GM23248 (cell line): ENCODE results near the gene TBC1D8.

Source experiments
- EZH2 ChIP-seq: fragments of 200-600 bp; sonication (generic); IDR thresholded peaks from 2 replicates; pipeline ENCODE4 v1.6.1; 2018; ENCODE audit warnings: antibody characterized with exemption, mild to moderate bottlenecking; ENCODE audit not compliant: insufficient read depth, poor library complexity, severe bottlenecking
- EZH2phosphoT487 ChIP-seq: fragments of 200-600 bp; sonication (generic); IDR thresholded peaks from 2 replicates; pipeline ENCODE4 v1.6.1; 2018; ENCODE audit warnings: antibody characterized with exemption, moderate library complexity, mild to moderate bottlenecking, low read depth; ENCODE audit not compliant: insufficient read depth

DNA sequence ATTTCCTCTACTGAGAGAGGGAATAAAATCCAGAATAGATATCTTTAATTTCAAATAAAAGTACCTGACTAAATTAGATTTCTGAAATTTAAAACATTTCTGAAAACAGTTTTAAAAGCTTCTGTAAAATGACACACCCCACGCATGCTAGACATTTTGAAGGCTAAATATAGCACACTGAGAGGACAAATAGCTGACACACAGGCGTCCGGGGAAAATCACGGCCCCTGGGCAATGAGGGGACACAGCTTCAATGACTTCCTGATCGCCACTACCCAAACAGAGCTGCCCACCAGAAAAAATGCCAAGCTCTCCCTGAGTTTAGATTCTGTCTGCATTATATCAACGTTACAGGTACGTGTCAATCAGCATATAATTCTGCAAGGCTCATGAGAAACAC, 10.9 kb downstream of the TBC1D8 start:
- TF ChIP-seq EZH2 (no peak), EZH2phosphoT487 (no peak)
